T1000 (cell line): ENCODE measurements around the gene RALGAPB.

Experiments
- DNase-seq: peaks from one replicate; lab custom pipeline; 2025; ENCODE audit warnings: mixed read lengths; lab: John Stamatoyannopoulos, UW

The RALGAPB gene

DNA sequence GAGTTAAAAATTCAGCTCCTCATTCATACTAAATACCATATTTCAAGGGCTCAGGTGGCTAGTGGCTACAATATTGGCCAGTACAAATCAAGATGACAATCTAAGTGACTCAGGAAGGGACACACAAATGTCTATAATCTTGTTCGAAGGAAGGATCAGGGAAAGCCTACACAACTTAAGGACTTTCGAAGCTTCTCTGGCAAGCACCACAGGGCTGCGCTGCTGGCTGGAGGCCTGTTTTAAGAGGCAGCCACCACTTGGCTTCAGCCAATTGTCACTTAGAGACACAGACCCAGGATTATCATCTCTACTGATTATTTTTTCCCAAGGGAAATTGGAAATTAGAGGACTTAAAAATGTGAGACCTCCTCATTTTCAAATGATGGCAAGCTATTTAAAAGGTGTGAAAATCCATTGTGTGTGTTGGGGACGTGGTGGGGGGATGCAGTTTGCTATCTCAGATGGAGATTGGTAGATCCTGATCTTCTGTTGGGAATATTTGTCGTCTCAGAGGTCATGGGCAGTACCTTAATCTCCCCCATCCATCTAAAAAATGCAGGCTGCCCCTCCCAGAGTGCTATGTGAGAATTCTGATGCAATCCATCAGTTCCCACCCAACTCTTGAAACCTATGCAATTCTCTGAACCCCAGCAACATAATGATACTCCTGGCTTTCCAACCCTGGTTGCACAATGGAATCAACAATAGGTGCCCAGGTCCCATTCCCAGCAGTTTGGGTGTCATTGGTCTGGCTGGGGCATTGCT, 140.3 kb downstream of the RALGAPB start:
- no peak for DNase-seq

DNA sequence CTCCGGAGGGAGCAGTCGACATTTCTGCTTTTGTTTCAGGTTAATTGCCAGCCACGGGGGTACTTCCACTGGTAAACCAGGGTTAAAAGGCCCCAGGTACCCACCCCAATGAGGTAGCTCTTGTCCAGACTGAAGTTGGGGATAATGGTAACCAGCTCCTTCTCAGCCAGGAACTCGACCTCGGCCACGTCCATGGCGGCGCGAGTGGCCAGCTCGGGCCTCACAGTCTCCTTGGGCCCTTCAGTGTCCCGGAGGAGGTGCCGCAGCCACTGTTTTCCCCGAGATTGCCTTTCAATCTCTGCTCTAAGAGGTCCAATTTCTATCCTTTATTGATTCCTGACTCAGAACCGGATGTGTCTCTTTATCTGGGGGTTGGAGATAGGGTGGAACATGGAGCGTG, 142.6 kb downstream of the RALGAPB start:
- no peak for DNase-seq

DNA sequence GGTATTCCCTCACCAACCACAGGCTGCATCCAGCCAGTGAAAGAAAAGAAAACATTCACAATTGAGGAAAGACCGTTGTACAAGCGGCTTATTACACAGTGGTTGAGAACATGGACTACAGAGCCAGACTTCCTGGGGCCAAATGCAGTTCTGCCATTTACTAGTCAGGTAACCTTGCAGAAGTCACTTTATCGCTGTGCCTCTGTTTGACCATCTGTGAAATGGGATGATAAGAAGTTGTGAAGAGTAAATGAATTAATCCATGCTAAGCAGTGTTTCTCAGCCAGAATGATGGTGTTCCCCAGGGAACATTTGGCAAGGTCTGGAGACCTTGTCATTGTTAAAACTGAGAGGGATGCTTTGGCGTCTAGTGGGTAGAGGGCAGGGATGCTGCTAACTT, 143.8 kb downstream of the RALGAPB start:
- DNase-seq: no peak

DNA sequence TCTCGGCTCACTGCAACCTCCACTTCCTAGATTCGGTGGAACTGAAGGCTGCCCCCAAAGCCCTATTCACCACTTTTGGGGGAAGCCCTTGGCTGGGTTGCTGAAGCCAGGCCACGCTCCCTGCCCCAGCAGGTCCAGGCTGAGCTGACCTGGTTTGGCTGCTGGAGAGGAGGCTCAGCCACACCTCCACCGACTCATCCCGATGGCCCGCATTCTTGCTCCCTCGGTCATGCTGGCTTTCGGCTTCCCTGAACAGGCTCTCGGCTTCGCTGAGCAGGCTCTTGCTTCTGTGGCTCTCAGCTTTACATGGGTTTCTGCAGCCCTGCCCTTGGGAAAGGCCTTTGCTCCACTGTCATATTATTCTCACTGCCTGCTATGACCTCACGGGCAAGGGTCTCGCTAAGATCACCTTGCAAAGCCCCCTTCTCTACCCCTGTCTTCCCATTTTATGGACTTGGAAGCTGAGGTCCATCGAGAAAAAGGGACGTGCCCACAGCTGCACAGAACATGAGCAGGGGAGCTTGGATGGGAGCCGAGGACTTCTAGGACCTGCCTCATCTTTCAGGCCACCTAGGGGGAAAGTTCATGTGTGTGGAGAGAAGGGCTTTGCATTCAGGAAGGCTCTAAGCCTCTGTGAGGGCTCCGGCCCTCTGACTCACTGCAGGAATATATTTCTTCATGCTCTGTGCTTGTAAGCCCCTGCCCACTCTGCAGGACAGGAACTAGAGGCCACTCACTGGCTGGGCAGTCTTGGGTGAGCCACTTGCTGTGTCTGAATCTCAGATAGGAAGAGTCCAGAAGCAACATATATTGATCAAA, 144.6 kb downstream of the RALGAPB start:
- no peak for DNase-seq

DNA sequence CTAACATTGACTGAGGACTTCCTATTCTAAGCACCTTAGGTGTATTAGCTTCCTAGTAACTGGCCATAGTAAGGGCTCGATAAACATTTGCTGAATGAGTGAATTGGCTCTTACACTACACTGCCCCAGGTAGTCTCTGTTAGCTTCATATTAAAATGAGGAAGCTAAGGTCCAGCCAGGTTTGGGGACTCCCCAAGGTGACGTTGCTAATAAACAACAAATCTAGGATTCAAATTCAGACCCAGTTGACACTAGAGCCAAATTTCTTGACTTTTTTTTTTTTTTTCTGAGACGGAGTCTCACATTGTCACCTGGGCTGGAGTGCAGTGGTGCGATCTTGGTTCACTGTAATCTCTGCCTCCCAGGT, 145.2 kb downstream of the RALGAPB start:
- DNase-seq: no peak

DNA sequence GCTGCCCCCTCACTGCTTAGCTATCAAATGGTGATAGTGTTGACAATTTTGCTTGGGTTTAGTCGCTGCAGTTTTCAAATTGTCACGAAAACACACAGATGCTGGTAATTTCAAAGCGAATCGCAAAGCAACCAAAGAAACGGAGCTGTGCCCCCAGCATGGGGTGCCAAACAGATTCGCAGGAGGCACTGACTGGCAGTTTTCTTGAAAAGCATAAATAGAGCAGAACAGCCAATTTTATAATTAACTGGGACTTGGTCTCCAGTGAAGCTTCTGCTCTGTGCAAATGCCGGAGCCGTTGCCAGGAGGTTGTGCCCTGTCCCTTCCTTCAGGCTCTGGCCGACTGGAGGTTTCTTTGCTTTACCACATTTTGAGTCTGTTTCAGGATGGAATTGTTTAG, 147.8 kb downstream of the RALGAPB start:
- no peak for DNase-seq

DNA sequence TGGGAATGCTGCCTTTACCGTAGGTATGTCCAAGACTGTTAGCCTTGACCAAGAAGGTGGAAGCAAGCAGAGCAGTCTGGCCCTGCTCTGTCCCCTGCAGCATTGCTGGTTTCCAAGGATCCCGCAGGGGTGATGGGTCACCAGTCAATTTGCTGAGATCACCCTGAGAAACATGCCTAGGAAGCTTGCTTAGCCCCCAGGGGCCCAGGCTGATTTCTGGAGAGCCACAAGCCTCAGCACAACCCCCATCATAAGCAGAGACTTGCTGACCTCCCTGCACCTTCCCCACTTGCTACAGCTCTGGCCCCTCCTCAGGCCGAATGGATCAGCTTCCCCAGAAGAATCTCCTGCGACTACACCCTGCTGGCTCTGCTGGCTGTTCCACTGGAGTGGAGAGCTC, 150.4 kb downstream of the RALGAPB start:
- no peak for DNase-seq

DNA sequence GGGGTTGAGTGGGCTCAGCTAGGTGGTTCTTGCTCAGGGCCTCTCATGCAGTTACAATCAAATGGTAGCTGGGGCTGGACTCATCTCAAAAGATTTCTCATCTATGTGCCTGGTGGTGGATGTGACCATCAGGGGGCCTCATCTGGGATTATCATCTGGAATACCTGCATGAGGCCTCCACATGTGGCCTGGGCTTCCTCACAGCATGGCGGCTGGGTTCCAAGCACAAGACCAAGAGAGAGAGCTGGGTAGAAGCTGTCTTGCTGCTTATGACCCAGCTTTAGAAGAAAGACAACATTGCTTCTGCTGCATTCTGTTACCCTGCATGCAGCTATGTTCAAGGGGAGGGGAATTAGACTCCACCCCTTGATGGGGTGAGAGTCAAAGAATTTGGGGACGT, 151.4 kb downstream of the RALGAPB start:
- DNase-seq: no peak

DNA sequence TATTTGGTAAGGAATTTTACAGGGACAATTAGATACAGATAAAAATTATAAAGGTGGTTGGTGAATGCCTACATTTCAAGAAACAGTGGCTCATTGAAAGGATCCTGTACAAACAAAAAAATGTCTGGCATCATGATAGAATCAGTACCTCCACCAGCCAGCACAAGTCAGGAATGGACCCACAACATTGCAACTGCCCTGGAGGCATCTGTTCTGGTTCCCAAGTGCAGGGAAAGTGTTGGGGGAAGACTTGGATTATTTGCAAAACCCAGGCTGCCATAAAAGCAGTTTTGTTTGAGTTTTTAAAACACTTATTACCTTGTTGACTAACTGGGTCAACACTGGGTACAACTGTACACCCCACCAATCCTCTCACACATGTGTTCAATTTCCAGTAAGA, 153.3 kb downstream of the RALGAPB start:
- DNase-seq: no peak

DNA sequence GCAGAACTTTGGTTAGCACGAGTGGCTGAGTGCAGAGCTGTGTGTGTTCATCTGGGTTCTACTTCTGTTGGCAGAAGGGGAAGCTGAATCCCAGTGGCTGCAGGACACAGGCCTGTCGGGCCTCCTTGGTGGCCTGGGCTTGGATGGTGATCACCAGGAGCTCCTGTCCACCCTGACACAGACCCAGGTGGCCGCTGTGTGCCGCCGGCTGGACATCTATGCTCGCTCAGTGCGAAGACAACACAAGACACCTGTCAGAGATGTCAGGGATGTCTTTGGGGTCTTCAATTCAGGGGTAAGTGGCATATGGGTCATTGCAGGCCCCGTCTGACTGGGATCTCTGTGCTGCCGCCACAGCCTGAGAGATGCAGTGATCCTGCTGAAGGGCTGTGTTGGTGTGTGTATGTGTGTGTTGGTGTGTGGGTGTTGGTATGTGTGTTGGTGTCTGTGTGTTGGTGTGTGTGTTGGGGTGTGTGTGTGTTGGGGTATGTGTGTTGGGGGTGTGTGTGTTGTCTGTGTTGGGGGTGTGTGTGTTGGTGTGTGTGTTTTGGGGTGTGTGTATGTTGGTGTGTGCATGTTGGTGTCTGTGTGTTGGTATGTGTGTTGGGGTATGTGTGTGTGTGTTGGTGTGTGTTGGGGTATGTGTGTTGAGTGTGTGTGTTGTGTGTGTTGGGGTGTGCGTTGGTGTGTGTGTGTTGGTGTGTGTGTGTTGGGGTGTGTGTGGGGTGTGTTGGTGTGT, 154.4 kb downstream of the RALGAPB start:
- DNase-seq: no peak
